GM18907 (cell line): ENCODE data around the gene ELFN2.

Experiments
- ATAC-seq: cut with Tn5 transposase; IDR thresholded peaks from one replicate; pipeline ENCODE4 v1.9.1; 2021; ENCODE audit warnings: mild to moderate bottlenecking, moderate library complexity; ENCODE audit not compliant: unreplicated experiment

ELFN2 gene

GRCh38 chr22:37390075-37390474, 37.2 kb downstream of the ELFN2 start:
- ATAC-seq: no peak

GRCh38 chr22:37388538-37388937, 38.7 kb downstream of the ELFN2 start:
- no peak for ATAC-seq

- ATAC-seq: no peak
These were observed 39.5 kb downstream of the ELFN2 start for GRCh38 chr22:37387793-37388192.

GRCh38 chr22:37386441-37386840, 40.8 kb downstream of the ELFN2 start:
- ATAC-seq: no peak

GRCh38 chr22:37384691-37385090, 42.6 kb downstream of the ELFN2 start:
- ATAC-seq: no peak

- ATAC-seq: no peak
These were observed 43.9 kb downstream of the ELFN2 start for GRCh38 chr22:37383341-37383740.

- ATAC-seq: no peak
These were observed 45.8 kb downstream of the ELFN2 start for GRCh38 chr22:37381489-37381888.

GRCh38 chr22:37379722-37380121, 47.6 kb downstream of the ELFN2 start:
- ATAC-seq: no peak

GRCh38 chr22:37379085-37379484, 48.2 kb downstream of the ELFN2 start:
- ATAC-seq: no peak

- ATAC-seq: no peak
These were observed 48.6 kb downstream of the ELFN2 start for GRCh38 chr22:37378642-37379058.

- no peak for ATAC-seq
These were observed 49.4 kb downstream of the ELFN2 start for GRCh38 chr22:37377927-37378326.

GRCh38 chr22:37377138-37377537, 50.1 kb downstream of the ELFN2 start:
- no peak for ATAC-seq

- no peak for ATAC-seq
These were observed 50.6 kb downstream of the ELFN2 start for GRCh38 chr22:37376643-37377042.

- ATAC-seq: no peak
These were observed 51.5 kb downstream of the ELFN2 start for GRCh38 chr22:37375801-37376200.

- ATAC-seq: no peak
These were observed 52.7 kb downstream of the ELFN2 start for GRCh38 chr22:37374571-37374970.

GRCh38 chr22:37373451-37373850, 53.8 kb downstream of the ELFN2 start:
- ATAC-seq: no peak

GRCh38 chr22:37371911-37372310, 55.4 kb downstream of the ELFN2 start:
- ATAC-seq: no peak

GRCh38 chr22:37371491-37371890, 55.8 kb downstream of the ELFN2 start:
- no peak for ATAC-seq

- ATAC-seq: no peak
These were observed 56.8 kb downstream of the ELFN2 start for GRCh38 chr22:37370306-37370979.

- no peak for ATAC-seq
These were observed 57.8 kb downstream of the ELFN2 start for GRCh38 chr22:37369483-37369882.

- no peak for ATAC-seq
These were observed 59.2 kb downstream of the ELFN2 start for GRCh38 chr22:37368058-37368457.

- no peak for ATAC-seq
These were observed 60.7 kb downstream of the ELFN2 start for GRCh38 chr22:37366601-37367000.

- ATAC-seq: no peak
These were observed 61.3 kb downstream of the ELFN2 start for GRCh38 chr22:37365950-37366349.
